Measurements from ENCODE around the gene BCL2L11.

DNA sequence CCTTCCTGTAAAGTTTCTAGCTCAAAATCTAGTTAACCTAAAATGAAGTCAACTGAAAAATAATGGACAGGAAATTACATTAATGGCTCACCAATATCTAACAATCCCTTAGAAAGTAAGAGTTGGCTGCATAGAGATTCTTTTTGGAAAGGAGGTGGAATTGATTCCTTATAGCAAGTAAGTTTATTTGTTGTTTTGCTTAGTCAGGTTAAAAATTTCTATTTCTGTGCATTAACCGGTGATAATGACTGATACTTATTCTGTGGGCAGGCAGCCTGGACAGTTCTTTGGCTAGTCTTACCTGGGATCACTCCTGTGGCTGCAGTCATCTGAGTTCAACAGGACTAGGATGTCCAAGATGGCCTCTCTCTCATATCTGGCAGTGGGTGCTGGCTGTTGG is 6.9 kb upstream of the BCL2L11 start:
- TF ChIP-seq, protein P1, sequence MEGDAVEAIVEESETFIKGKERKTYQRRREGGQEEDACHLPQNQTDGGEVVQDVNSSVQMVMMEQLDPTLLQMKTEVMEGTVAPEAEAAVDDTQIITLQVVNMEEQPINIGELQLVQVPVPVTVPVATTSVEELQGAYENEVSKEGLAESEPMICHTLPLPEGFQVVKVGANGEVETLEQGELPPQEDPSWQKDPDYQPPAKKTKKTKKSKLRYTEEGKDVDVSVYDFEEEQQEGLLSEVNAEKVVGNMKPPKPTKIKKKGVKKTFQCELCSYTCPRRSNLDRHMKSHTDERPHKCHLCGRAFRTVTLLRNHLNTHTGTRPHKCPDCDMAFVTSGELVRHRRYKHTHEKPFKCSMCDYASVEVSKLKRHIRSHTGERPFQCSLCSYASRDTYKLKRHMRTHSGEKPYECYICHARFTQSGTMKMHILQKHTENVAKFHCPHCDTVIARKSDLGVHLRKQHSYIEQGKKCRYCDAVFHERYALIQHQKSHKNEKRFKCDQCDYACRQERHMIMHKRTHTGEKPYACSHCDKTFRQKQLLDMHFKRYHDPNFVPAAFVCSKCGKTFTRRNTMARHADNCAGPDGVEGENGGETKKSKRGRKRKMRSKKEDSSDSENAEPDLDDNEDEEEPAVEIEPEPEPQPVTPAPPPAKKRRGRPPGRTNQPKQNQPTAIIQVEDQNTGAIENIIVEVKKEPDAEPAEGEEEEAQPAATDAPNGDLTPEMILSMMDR (IDR thresholded peaks at IDR 0.05 in 4 of 5, conservative IDR thresholded peaks at IDR 0.05 in 1 of 5), result no peak
- no peak for TF ChIP-seq POLR2A (IDR thresholded peaks at IDR 0.05)

Measured in gastrocnemius medialis (tissue), 4 donors.